ENCODE measurements around the gene KRT28. TPM values are rescaled to one million over a fixed set of nuclear protein-coding genes. Genes with fewer than 3 reads are reported as not detected.

Gene KRT28, protein sequence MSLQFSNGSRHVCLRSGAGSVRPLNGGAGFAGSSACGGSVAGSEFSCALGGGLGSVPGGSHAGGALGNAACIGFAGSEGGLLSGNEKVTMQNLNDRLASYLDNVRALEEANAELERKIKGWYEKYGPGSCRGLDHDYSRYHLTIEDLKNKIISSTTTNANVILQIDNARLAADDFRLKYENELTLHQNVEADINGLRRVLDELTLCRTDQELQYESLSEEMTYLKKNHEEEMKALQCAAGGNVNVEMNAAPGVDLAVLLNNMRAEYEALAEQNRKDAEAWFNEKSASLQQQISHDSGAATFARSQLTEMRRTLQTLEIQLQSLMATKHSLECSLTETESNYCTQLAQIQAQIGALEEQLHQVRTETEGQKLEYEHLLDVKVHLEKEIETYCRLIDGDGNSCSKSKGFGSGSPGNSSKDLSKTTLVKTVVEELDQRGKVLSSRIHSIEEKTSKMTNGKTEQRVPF
- not detected for polyA plus RNA-seq
- long read RNA-seq, donor 1 = 0 reads
- long read RNA-seq, donor 2 = 0 reads
- long read RNA-seq, donor 3 = 0 reads
- long read RNA-seq, donor 4 = 0 reads
- long read RNA-seq, donor 5 = 0 reads
- long read RNA-seq, donor 6 = 0 reads
- long read RNA-seq, donor 7 = 0 reads
- long read RNA-seq, donor 8 = 0 reads
- long read RNA-seq, donor 9 = 0 reads
- long read RNA-seq, donor 10 = 0 reads

DNA sequence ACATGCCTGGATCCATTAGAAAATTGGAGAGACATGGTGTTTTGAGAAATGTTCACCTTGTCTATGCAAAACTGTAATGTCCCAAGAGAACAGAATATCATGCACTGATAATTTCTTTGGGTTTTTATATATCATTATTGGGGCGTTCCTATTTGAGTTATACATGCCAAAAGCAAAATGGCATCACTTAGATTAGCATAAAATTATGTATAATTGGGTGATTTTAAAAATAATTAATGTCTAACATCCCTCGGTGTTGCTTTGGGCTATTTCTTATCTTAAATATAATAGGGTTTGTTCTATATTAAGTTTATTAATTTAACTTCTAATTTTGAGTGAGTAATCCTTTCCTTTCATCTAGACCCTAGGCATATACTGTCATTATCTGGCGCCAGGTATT, at the start of gene KRT28:
TSS of gene KRT28 (minus strand) at position 101 of the 400 bp plus-strand sequence. CDS start at position 35, 66 bp downstream.
- Histone ChIP-seq H3K9me3 (ENCODE audit: control insufficient read depth in 2 of 2, insufficient read depth in 1 of 2, low read depth in 1 of 2, low read length in 1 of 2) (no peaks in the 10 kb centered on the region), H3K4me3 (ENCODE audit: low read depth in 1 of 3, low read length in 3 of 3) (no peak within 1 kb of the TSS), H3K27me3 (ENCODE audit: control insufficient read depth in 3 of 3, insufficient read depth in 3 of 3, low read length in 3 of 3) (peaks cover 2 to 26% (median 6%) of the 10 kb centered on the region in 3 donors), H3K4me1 (ENCODE audit: control insufficient read depth in 3 of 3, insufficient read depth in 2 of 3, low read depth in 1 of 3, low read length in 2 of 3) (peaks cover 0 to 3% (median 0%) of the 10 kb centered on the region in 3 donors), H3K36me3 (ENCODE audit: control insufficient read depth in 3 of 3, insufficient read depth in 2 of 3, low read depth in 1 of 3, low read length in 3 of 3) (no peaks in the 10 kb centered on the region), H3K27ac (ENCODE audit: low read depth in 1 of 3, low read length in 2 of 3) (no peak within 1 kb of the TSS)
- 64 to 81% (median 67%) methylated on average over 3 of the region's 3 CpGs for WGBS, 3 donors
- DNase-seq (no peak), FAIRE-seq (no peak)

DNA sequence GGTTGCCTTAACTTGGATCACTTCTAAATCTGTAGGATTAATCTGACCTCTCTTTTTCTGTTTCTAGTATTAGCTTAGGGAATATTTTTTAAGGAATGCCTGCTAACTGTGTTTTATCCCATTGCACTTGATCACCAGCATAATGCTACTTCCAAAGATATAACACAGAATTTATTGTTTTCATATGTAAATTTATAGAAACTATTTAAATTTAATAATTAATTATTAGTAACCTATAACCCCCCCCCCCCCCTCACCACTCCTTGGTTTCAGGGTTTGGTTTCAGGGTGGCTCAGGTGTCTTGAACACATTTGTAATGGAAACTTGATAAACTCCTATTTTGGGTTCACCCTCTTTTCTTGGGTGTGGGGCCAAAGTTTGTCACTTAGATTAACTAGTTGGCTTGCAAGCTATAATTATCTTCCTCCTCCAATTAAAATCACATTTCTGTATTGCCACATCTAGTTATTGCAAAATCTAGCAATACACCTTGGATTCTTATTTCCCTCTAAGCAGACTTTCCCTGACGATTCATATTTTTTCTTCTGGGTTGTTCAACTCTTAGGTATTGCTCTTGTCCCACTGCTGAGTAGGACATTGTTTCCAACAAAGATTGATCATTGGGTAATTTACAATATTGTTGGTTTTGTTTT, 49.0 kb upstream of the KRT28 start:
- Histone ChIP-seq H3K4me1 (ENCODE audit: control insufficient read depth in 3 of 3, insufficient read depth in 2 of 3, low read depth in 1 of 3, low read length in 2 of 3) (no peaks in the 10 kb centered on the region), H3K4me3 (ENCODE audit: low read depth in 1 of 3, low read length in 3 of 3) (no peak overlapping the region), H3K27ac (ENCODE audit: low read depth in 1 of 3, low read length in 2 of 3) (no peak overlapping the region), H3K9me3 (ENCODE audit: control insufficient read depth in 2 of 2, insufficient read depth in 1 of 2, low read depth in 1 of 2, low read length in 1 of 2) (no peaks in the 10 kb centered on the region), H3K27me3 (ENCODE audit: control insufficient read depth in 3 of 3, insufficient read depth in 3 of 3, low read length in 3 of 3) (peaks cover 0 to 5% (median 5%) of the 10 kb centered on the region in 3 donors), H3K36me3 (ENCODE audit: control insufficient read depth in 3 of 3, insufficient read depth in 2 of 3, low read depth in 1 of 3, low read length in 3 of 3) (no peaks in the 10 kb centered on the region)
- DNase-seq (peak in 1 of 2 donors; percentile 8), FAIRE-seq (no peak)
- 65 to 88% (median 80%) methylated on average over 1 of the region's 1 CpG for WGBS, 3 donors

DNA sequence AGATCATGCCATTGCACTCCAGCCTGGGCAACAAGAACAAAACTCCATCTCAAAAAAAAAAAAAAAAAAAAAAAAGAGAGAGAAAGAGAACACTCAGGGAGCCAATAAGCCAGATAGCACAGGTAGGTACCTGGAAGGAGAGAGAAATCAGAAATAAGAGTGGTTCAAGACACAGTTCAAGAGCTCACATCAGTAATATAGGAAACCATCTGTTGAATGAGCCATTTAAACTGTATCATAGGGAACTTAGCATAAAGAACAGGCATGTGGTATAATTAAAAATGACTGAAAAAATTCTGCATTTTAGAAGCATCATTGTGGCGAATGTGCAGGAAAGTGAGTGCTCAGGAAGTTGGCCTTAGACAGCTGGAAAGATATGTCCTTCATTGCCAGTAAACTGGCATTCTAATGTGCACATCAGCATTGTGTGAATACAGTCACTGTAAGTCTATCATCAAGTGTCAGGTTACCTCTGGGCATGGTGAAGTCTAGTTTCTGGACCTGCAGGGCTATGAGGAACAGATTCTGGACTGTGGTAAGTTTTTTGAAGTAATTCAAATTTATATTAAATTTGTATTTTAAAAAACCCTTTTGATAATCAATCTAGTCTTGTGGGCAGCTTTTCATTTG, 46.9 kb upstream of the KRT28 start:
- Histone ChIP-seq H3K4me1 (ENCODE audit: control insufficient read depth in 3 of 3, insufficient read depth in 2 of 3, low read depth in 1 of 3, low read length in 2 of 3) (no peaks in the 10 kb centered on the region), H3K27me3 (ENCODE audit: control insufficient read depth in 3 of 3, insufficient read depth in 3 of 3, low read length in 3 of 3) (peaks cover 0 to 7% (median 5%) of the 10 kb centered on the region in 3 donors), H3K27ac (ENCODE audit: low read depth in 1 of 3, low read length in 2 of 3) (no peak overlapping the region), H3K4me3 (ENCODE audit: low read depth in 1 of 3, low read length in 3 of 3) (no peak overlapping the region), H3K36me3 (ENCODE audit: control insufficient read depth in 3 of 3, insufficient read depth in 2 of 3, low read depth in 1 of 3, low read length in 3 of 3) (no peaks in the 10 kb centered on the region), H3K9me3 (ENCODE audit: control insufficient read depth in 2 of 2, insufficient read depth in 1 of 2, low read depth in 1 of 2, low read length in 1 of 2) (no peaks in the 10 kb centered on the region)
- 75 to 85% (median 84%) methylated on average over 1 of the region's 1 CpG for WGBS, 3 donors
- FAIRE-seq = no peak
- DNase-seq = no peak

DNA sequence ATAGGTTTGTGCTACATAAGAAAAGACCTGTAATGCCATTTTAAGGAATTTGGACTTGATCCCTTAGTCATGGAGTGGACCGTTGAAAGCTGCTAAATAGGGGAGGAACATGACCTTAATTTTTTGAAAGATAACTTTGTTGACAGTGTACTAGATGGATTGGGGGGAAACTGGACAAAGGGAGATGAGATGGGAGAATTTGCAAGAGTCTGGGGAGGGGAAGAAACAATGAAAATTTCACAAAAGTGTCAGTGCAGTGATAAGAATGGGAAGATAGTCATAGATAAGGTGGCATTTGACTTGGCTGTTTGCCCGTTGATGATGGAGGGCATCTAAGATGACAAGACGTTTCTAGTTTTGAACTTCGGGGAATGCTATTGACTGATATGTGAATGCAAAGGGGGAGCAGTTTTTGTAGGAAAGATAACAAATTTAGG, 44.9 kb upstream of the KRT28 start:
- H3K36me3 ChIP-seq (ENCODE audit: control insufficient read depth in 3 of 3, insufficient read depth in 2 of 3, low read depth in 1 of 3, low read length in 3 of 3) = no peaks in the 10 kb centered on the region
- DNase-seq (no peak), FAIRE-seq (no peak)
- no peaks in the 10 kb centered on the region for H3K4me1 ChIP-seq (ENCODE audit: control insufficient read depth in 3 of 3, insufficient read depth in 2 of 3, low read depth in 1 of 3, low read length in 2 of 3)
- no peak overlapping the region for H3K27ac ChIP-seq (ENCODE audit: low read depth in 1 of 3, low read length in 2 of 3)
- WGBS, 3 donors = 37 to 72% (median 63%) methylated on average over 4 of the region's 4 CpGs
- H3K27me3 ChIP-seq (ENCODE audit: control insufficient read depth in 3 of 3, insufficient read depth in 3 of 3, low read length in 3 of 3) = peaks cover 0 to 6% (median 5%) of the 10 kb centered on the region in 3 donors
- no peaks in the 10 kb centered on the region for H3K9me3 ChIP-seq (ENCODE audit: control insufficient read depth in 2 of 2, insufficient read depth in 1 of 2, low read depth in 1 of 2, low read length in 1 of 2)
- H3K4me3 ChIP-seq (ENCODE audit: low read depth in 1 of 3, low read length in 3 of 3) = no peak overlapping the region

DNA sequence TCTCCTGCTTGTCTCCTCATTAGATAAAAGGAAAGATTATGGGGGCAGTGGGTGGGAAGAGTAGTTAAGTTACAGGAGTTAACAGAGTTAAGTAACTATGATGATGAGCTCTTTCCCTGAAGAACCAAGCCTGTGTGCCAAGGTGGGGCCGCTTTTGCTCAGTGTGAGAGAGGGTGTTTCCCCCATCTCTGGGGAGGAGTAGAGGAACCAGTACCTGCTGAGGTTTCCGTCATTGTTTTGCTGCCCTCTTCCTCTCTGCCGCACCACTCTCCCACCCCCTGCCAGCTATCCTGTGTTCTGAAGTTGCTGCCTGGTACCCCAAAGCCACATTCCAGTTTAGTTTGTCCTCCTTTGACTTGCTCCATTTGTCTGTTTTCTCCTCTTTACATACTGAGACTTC, 43.5 kb upstream of the KRT28 start:
- Histone ChIP-seq H3K9me3 (ENCODE audit: control insufficient read depth in 2 of 2, insufficient read depth in 1 of 2, low read depth in 1 of 2, low read length in 1 of 2) (no peaks in the 10 kb centered on the region), H3K27me3 (ENCODE audit: control insufficient read depth in 3 of 3, insufficient read depth in 3 of 3, low read length in 3 of 3) (peaks cover 2 to 7% (median 5%) of the 10 kb centered on the region in 3 donors), H3K36me3 (ENCODE audit: control insufficient read depth in 3 of 3, insufficient read depth in 2 of 3, low read depth in 1 of 3, low read length in 3 of 3) (no peaks in the 10 kb centered on the region), H3K4me1 (ENCODE audit: control insufficient read depth in 3 of 3, insufficient read depth in 2 of 3, low read depth in 1 of 3, low read length in 2 of 3) (no peaks in the 10 kb centered on the region), H3K27ac (ENCODE audit: low read depth in 1 of 3, low read length in 2 of 3) (no peak overlapping the region), H3K4me3 (ENCODE audit: low read depth in 1 of 3, low read length in 3 of 3) (no peak overlapping the region)
- FAIRE-seq = no peak
- 50 to 79% (median 58%) methylated on average over 3 of the region's 3 CpGs for WGBS, 3 donors
- DNase-seq = no peak

DNA sequence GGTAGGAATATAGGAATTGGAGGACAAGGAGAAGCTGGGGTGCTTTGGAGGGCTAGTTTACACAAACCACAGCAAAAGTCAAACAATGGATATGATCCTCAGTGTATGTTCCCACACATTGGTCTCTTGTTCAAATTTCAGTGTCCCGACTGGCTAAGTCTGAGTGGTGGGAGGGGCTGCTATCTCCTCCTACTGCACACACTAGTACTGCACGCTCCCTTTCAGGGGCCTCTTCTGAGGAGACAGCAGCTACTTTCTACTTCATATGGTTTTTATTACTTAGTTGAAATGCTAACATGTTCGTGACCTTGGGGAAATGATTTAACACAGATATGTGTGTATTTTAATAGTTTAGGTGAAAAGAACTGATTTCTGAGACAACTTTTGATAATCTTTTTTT, 41.5 kb upstream of the KRT28 start:
- H3K27me3 ChIP-seq (ENCODE audit: control insufficient read depth in 3 of 3, insufficient read depth in 3 of 3, low read length in 3 of 3) = peaks cover 2 to 7% (median 5%) of the 10 kb centered on the region in 3 donors
- H3K4me1 ChIP-seq (ENCODE audit: control insufficient read depth in 3 of 3, insufficient read depth in 2 of 3, low read depth in 1 of 3, low read length in 2 of 3) = no peaks in the 10 kb centered on the region
- no peak overlapping the region for H3K4me3 ChIP-seq (ENCODE audit: low read depth in 1 of 3, low read length in 3 of 3)
- H3K9me3 ChIP-seq (ENCODE audit: control insufficient read depth in 2 of 2, insufficient read depth in 1 of 2, low read depth in 1 of 2, low read length in 1 of 2) = no peaks in the 10 kb centered on the region
- no peak overlapping the region for H3K27ac ChIP-seq (ENCODE audit: low read depth in 1 of 3, low read length in 2 of 3)
- DNase-seq = no peak
- no peaks in the 10 kb centered on the region for H3K36me3 ChIP-seq (ENCODE audit: control insufficient read depth in 3 of 3, insufficient read depth in 2 of 3, low read depth in 1 of 3, low read length in 3 of 3)
- FAIRE-seq = no peak
- 62 to 83% (median 72%) methylated on average over 3 of the region's 3 CpGs for WGBS, 3 donors

DNA sequence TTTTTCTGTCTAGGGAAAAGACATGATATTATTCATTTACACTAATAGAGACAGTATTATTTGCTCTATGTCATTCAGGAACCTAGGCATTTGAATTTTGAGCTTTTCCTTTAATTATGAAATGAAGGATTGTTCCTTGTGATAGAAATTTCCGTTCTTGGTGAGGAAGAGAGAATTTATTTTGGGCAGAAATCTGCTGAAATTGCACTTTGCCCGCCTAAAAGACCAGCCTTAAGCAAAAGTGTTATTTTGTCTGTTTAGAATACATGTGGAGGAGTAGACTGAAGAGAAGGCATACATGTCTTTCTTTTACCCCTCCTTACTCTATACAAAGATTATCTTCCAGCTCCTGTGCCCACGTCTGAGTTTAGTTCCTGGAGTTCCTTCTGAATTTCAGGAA, 39.4 kb upstream of the KRT28 start:
- WGBS, 3 donors = 74 to 79% (median 77%) methylated on average over 3 of the region's 3 CpGs
- no peak for FAIRE-seq
- Histone ChIP-seq H3K27ac (ENCODE audit: low read depth in 1 of 3, low read length in 2 of 3) (no peak overlapping the region), H3K4me3 (ENCODE audit: low read depth in 1 of 3, low read length in 3 of 3) (no peak overlapping the region), H3K9me3 (ENCODE audit: control insufficient read depth in 2 of 2, insufficient read depth in 1 of 2, low read depth in 1 of 2, low read length in 1 of 2) (no peaks in the 10 kb centered on the region), H3K4me1 (ENCODE audit: control insufficient read depth in 3 of 3, insufficient read depth in 2 of 3, low read depth in 1 of 3, low read length in 2 of 3) (no peaks in the 10 kb centered on the region), H3K27me3 (ENCODE audit: control insufficient read depth in 3 of 3, insufficient read depth in 3 of 3, low read length in 3 of 3) (peaks cover 0 to 5% (median 2%) of the 10 kb centered on the region in 3 donors), H3K36me3 (ENCODE audit: control insufficient read depth in 3 of 3, insufficient read depth in 2 of 3, low read depth in 1 of 3, low read length in 3 of 3) (peaks cover 0 to 7% (median 0%) of the 10 kb centered on the region in 3 donors)
- DNase-seq = no peak

DNA sequence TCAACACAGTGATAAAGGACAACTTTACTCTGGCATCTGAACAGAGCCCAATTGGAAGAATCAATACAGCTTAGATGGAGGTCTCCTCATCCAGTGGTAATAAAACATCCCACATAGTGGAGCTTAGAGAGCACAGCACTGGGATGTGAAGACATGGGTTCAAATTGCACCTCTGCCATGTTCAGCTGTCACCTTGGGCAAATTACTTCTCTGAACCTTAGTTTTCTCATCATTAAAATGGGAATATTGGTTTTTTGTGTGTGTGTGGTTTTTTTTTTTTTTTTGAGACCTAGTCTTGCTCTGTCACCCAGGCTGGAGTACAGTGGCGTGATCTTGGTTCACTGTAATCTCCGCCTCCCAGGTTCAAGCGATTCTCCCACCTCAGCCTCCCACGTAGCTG, 36.3 kb upstream of the KRT28 start:
- Histone ChIP-seq H3K9me3 (ENCODE audit: control insufficient read depth in 2 of 2, insufficient read depth in 1 of 2, low read depth in 1 of 2, low read length in 1 of 2) (no peaks in the 10 kb centered on the region), H3K4me3 (ENCODE audit: low read depth in 1 of 3, low read length in 3 of 3) (no peak overlapping the region), H3K36me3 (ENCODE audit: control insufficient read depth in 3 of 3, insufficient read depth in 2 of 3, low read depth in 1 of 3, low read length in 3 of 3) (peaks cover 0 to 7% (median 0%) of the 10 kb centered on the region in 3 donors), H3K4me1 (ENCODE audit: control insufficient read depth in 3 of 3, insufficient read depth in 2 of 3, low read depth in 1 of 3, low read length in 2 of 3) (no peaks in the 10 kb centered on the region), H3K27me3 (ENCODE audit: control insufficient read depth in 3 of 3, insufficient read depth in 3 of 3, low read length in 3 of 3) (peaks cover 0 to 3% (median 2%) of the 10 kb centered on the region in 3 donors), H3K27ac (ENCODE audit: low read depth in 1 of 3, low read length in 2 of 3) (no peak overlapping the region)
- 97 to 100% (median 99%) methylated on average over 4 of the region's 4 CpGs for WGBS, 3 donors
- no peak for FAIRE-seq
- DNase-seq = no peak

Data from small intestine (tissue), 16 donors.